ENCODE results near the gene CGB8. TPM values are rescaled to one million over a fixed set of nuclear protein-coding genes. Genes with fewer than 3 reads are reported as not detected.
A peak's percentile ranks its signal among the peaks of the same experiment; 100 is the strongest.

Gene CGB8
- total and polyA plus RNA-seq, 2 of the 8 experiments (the other 6 are each of a cell fraction or from before 2014, with no cell fraction given) = 0.09 TPM; not detected in 1

GRCh38 chr19:49071860-49072547 is 23.1 kb upstream of the CGB8 start (continued):
- TF ChIP-seq KDM4A (IDR thresholded peaks at IDR 0.05; ENCODE audit: low read depth, low read length, severe bottlenecking) (peak; percentile 72), PHF8 (conservative IDR thresholded peaks at IDR 0.05; ENCODE audit: low read depth, low read length) (0 out of 2 replicates have a peak, but pooled peaks have one; percentile 17), BRCA1 (IDR thresholded peaks at IDR 0.05; ENCODE audit: low read depth, low read length) (no peak), SP1 (IDR thresholded peaks at IDR 0.05; ENCODE audit: low read depth, low read length) (0 out of 2 replicates have a peak, but pooled peaks have one; percentile 28)

All from H1 (cell line).